H1 (cell line): ENCODE data around the gene NR4A3. TPM values are rescaled to one million over a fixed set of nuclear protein-coding genes. Genes with fewer than 3 reads are reported as not detected.

ENCODE experiments used
- CTCF ChIA-PET: fragments of 300-600 bp; sonication (Branson Sonifier 250); formaldehyde crosslinking; loops from one replicate; lab custom pipeline; 2021; ENCODE audit not compliant: partially characterized antibody; lab: Charles Lee
- POLR2A ChIA-PET: fragments of 300-600 bp; sonication (Branson Sonifier 250); formaldehyde crosslinking; loops from one replicate; lab custom pipeline; 2021; ENCODE audit warnings: inconsistent platforms; ENCODE audit not compliant: partially characterized antibody; lab: Charles Lee
- DNase-seq, 2 experiments: peaks; one replicate each; pipeline versions ENCODE4 v3.0.0 to v3.0.0-alpha.2; 2010 to 2022; ENCODE audit warnings: low spot score in 2 of 2, low read depth in 1 of 2, mixed read lengths in 1 of 2
- FAIRE-seq: peaks from 2 replicates; lab custom pipeline; 2011; peaks lifted over from hg19 to GRCh38; lab: Jason Lieb, UNC
- H2AFZ ChIP-seq: 2 replicates; pipeline ENCODE4 v1.8.1; 2012; ENCODE audit warnings: low read length, inconsistent platforms
- H2AK5ac ChIP-seq: 2 replicates; pipeline ENCODE4 v1.6.1; 2013; ENCODE audit warnings: low read depth, low read length
- H2BK120ac ChIP-seq: replicated peaks from 2 replicates; pipeline ENCODE3; 2013; ENCODE audit warnings: low read depth, low read length, inconsistent platforms
- H2BK12ac ChIP-seq: 2 replicates; pipeline ENCODE4 v1.6.1; 2013; ENCODE audit warnings: low read depth, low read length
- H2BK15ac ChIP-seq: 2 replicates; pipeline ENCODE4 v1.6.1; 2013; ENCODE audit warnings: low read length
- H2BK20ac ChIP-seq: 2 replicates; pipeline ENCODE4 v1.6.1; 2013; ENCODE audit warnings: low read length
- H2BK5ac ChIP-seq: 2 replicates; pipeline ENCODE4 v1.6.1; 2013; ENCODE audit warnings: low read depth, low read length
- H3K14ac ChIP-seq: 2 replicates; pipeline ENCODE4 v1.6.1; 2013; ENCODE audit warnings: inconsistent platforms; ENCODE audit not compliant: insufficient read length
- H3K18ac ChIP-seq: 2 replicates; pipeline ENCODE4 v1.6.1; 2013; ENCODE audit warnings: low read length; ENCODE audit errors: extremely low read depth
- H3K23ac ChIP-seq: 2 replicates; pipeline ENCODE4 v1.6.1; 2013; ENCODE audit warnings: inconsistent platforms; ENCODE audit not compliant: insufficient read length
- H3K23me2 ChIP-seq: 2 replicates; pipeline ENCODE4 v1.6.1; 2013; ENCODE audit warnings: low read depth, low read length
- H3K27ac ChIP-seq: 2 replicates; pipeline ENCODE4 v1.6.1; 2011; ENCODE audit warnings: low read depth, low read length, inconsistent platforms
- H3K27me3 ChIP-seq, 4 experiments: replicated peaks in 1 of 4; 1 replicate in 1 of 4; 2 replicates in 3 of 4; pipeline versions ENCODE4 v1.6.1 to v1.8.1; 2011 to 2013; ENCODE audit warnings: low read length in 3 of 4, mild to moderate bottlenecking in 3 of 4, inconsistent platforms in 2 of 4, mixed read lengths in 2 of 4, moderate library complexity in 1 of 4; ENCODE audit not compliant: control insufficient read depth in 3 of 4, insufficient read depth in 3 of 4; ENCODE audit errors: extremely low read depth in 1 of 4
- H3K36me3 ChIP-seq, 4 experiments: 2 replicates each; pipeline versions ENCODE4 v1.6.1 to v1.8.1; 2011 to 2013; ENCODE audit warnings: mild to moderate bottlenecking in 4 of 4, low read length in 3 of 4, moderate library complexity in 2 of 4, control low read depth in 1 of 4, inconsistent platforms in 1 of 4; ENCODE audit not compliant: insufficient read depth in 4 of 4, control insufficient read depth in 2 of 4
- H3K4ac ChIP-seq: replicated peaks from 2 replicates; pipeline ENCODE3; 2013; ENCODE audit warnings: low read length, low read depth, mixed read lengths, inconsistent platforms; ENCODE audit not compliant: insufficient read length
- H3K4me1 ChIP-seq, 4 experiments: replicated peaks in 1 of 4; 1 replicate in 1 of 4; 2 replicates in 3 of 4; pipeline versions ENCODE4 v1.6.1 to v1.8.1; 2011 to 2013; ENCODE audit warnings: low read length in 3 of 4, inconsistent platforms in 2 of 4, mixed read lengths in 1 of 4; ENCODE audit not compliant: insufficient read depth in 4 of 4, control insufficient read depth in 3 of 4
- H3K4me2 ChIP-seq, 2 experiments: 2 replicates each; pipeline versions ENCODE4 v1.6.1 to v1.8.1; 2011 to 2013; ENCODE audit warnings: low read depth in 2 of 2, low read length in 2 of 2, control low read depth in 1 of 2, inconsistent platforms in 1 of 2, mild to moderate bottlenecking in 1 of 2; ENCODE audit not compliant: insufficient read depth in 1 of 2
- H3K4me3 ChIP-seq, 4 experiments: fragments of 200-600, 300-600 bp in 1 of 4; sonication (generic), shearing (Covaris generic), sonication (Bioruptor Twin) in 1 of 4; 2 replicates each; pipeline versions ENCODE4 v1.5.1 to v1.8.1; 2011 to 2016; ENCODE audit warnings: low read length in 4 of 4, low read depth in 3 of 4, control low read depth in 2 of 4, inconsistent platforms in 2 of 4, mild to moderate bottlenecking in 2 of 4, mixed read lengths in 1 of 4, moderate library complexity in 1 of 4; ENCODE audit not compliant: insufficient read depth in 2 of 4; ENCODE audit errors: extremely low read depth in 1 of 4
- H3K56ac ChIP-seq: replicated peaks from 2 replicates; pipeline ENCODE3; 2013; ENCODE audit warnings: low read depth, mild to moderate bottlenecking, mixed read lengths, low read length, inconsistent platforms; ENCODE audit not compliant: insufficient read length
- H3K79me1 ChIP-seq: 2 replicates; pipeline ENCODE4 v1.6.1; 2013; ENCODE audit warnings: low read depth, low read length, control low read depth
- H3K79me2 ChIP-seq, 2 experiments: 2 replicates each; pipeline versions ENCODE4 v1.6.1 to v1.8.1; 2012 to 2013; ENCODE audit warnings: low read length in 2 of 2, mild to moderate bottlenecking in 2 of 2, inconsistent platforms in 1 of 2; ENCODE audit not compliant: insufficient read depth in 2 of 2, control insufficient read depth in 1 of 2
- H3K9ac ChIP-seq, 4 experiments: replicated peaks in 1 of 4; 1 replicate in 1 of 4; 2 replicates in 3 of 4; pipeline versions ENCODE4 v1.6.1 to v1.8.1; 2011 to 2013; ENCODE audit warnings: low read depth in 3 of 4, low read length in 3 of 4, control low read depth in 2 of 4, mild to moderate bottlenecking in 2 of 4, moderate library complexity in 2 of 4, inconsistent platforms in 1 of 4; ENCODE audit errors: extremely low read depth in 1 of 4
- H3K9me3 ChIP-seq, 2 experiments: 2 replicates each; pipeline versions ENCODE4 v1.6.1 to v1.8.1; 2012 to 2013; ENCODE audit warnings: mild to moderate bottlenecking in 2 of 2, moderate library complexity in 2 of 2, control low read depth in 1 of 2, inconsistent platforms in 1 of 2, low read depth in 1 of 2, low read length in 1 of 2, mixed read lengths in 1 of 2; ENCODE audit not compliant: insufficient read depth in 2 of 2
- H4K20me1 ChIP-seq, 2 experiments: replicated peaks in 1 of 2; 2 replicates each; pipeline versions ENCODE3 to v1.8.1; 2011 to 2013; ENCODE audit warnings: inconsistent platforms in 2 of 2, low read length in 2 of 2, mild to moderate bottlenecking in 1 of 2; ENCODE audit not compliant: insufficient read depth in 2 of 2, control insufficient read depth in 1 of 2
- H4K5ac ChIP-seq: 2 replicates; pipeline ENCODE4 v1.6.1; 2013; ENCODE audit warnings: low read length, low read depth, mixed read lengths, inconsistent platforms; ENCODE audit not compliant: insufficient read length
- H4K8ac ChIP-seq: 2 replicates; pipeline ENCODE4 v1.8.0; 2013; ENCODE audit warnings: mild to moderate bottlenecking, moderate library complexity, low read length, inconsistent platforms; ENCODE audit not compliant: insufficient read depth; ENCODE audit errors: extremely low read depth
- H4K91ac ChIP-seq: replicated peaks from 2 replicates; pipeline ENCODE3; 2013; ENCODE audit warnings: low read length, mixed read lengths, inconsistent platforms; ENCODE audit not compliant: insufficient read length
- EZH2 ChIP-seq: fragments of 200-600 bp; sonication (generic); IDR thresholded peaks from 2 replicates; pipeline ENCODE4 v1.7.1; 2012; ENCODE audit warnings: low read depth, mild to moderate bottlenecking, moderate library complexity, low read length, inconsistent platforms; ENCODE audit not compliant: severe bottlenecking
- POLR2A ChIP-seq, 2 experiments: IDR thresholded peaks; 1 replicate in 1 of 2; 2 replicates in 1 of 2; pipeline ENCODE4 v1.6.1; 2011; ENCODE audit warnings: low read depth in 2 of 2, low read length in 2 of 2, mild to moderate bottlenecking in 2 of 2; ENCODE audit errors: control extremely low read depth in 1 of 2
- POU5F1 ChIP-seq: IDR thresholded peaks from 2 replicates; pipeline ENCODE4 v1.6.1; 2011; ENCODE audit warnings: low read depth, mild to moderate bottlenecking, low read length, moderate library complexity
- RFX5 ChIP-seq: IDR thresholded peaks from 2 replicates; pipeline ENCODE4 v1.6.1; 2011; ENCODE audit warnings: low read depth, low read length, improper control_type of control experiment, borderline replicate concordance
- RNF2 ChIP-seq: fragments of 200-900, 300-1000 bp; sonication (generic); IDR thresholded peaks from 2 replicates; pipeline ENCODE4 v1.7.1; 2016; ENCODE audit warnings: borderline replicate concordance, low read depth, mild to moderate bottlenecking, antibody characterized with exemption, low read length; ENCODE audit not compliant: poor library complexity, severe bottlenecking; ENCODE audit errors: missing control alignments
- SUZ12 ChIP-seq: fragments of 200-600 bp; sonication (generic); IDR thresholded peaks from 2 replicates; pipeline ENCODE4 v1.6.1; 2012; ENCODE audit warnings: mild to moderate bottlenecking, inconsistent platforms, low read length, moderate library complexity, mixed read lengths
- TAF7 ChIP-seq: optimal IDR thresholded peaks from 2 replicates; pipeline ENCODE3; 2011; ENCODE audit warnings: low read depth, mild to moderate bottlenecking, inconsistent platforms, low read length, moderate library complexity, borderline replicate concordance
- USF2 ChIP-seq: IDR thresholded peaks from 2 replicates; pipeline ENCODE4 v1.6.1; 2011; ENCODE audit warnings: low read length, improper control_type of control experiment
- WGBS, 2 experiments: shearing (Covaris generic) in 1 of 2; methylation state at CpG; one replicate each; pipeline versions ENCODE4 v1.1.6 to v1.1.7; 2013 to 2015; ENCODE audit warnings: low lambda C conversion rate in 2 of 2, mixed read lengths in 2 of 2, inconsistent platforms in 1 of 2, low coverage in 1 of 2, missing lambda C conversion rate in 1 of 2; ENCODE audit not compliant: insufficient replicate concordance in 2 of 2, insufficient coverage in 1 of 2, insufficient read length in 1 of 2; ENCODE audit errors: extremely low coverage in 1 of 2, missing lambda C conversion rate in 1 of 2; 5-methylcytosine and 5-hydroxymethylcytosine counted together
- polyA plus RNA-seq, 7 experiments: library from polyadenylated mRNA; depleted of rRNA in 3 of 7; stranded (reverse) in 5 of 7; unstranded in 2 of 7; fragments of >200 nt in 5 of 7; fragments of 200-250 nt in 2 of 7; gene quantifications; 1 replicate in 5 of 7; 2 replicates in 1 of 7; 4 replicates in 1 of 7; pipeline versions ENCODE4 v1.2.1 to v1.2.3, GENCODE V29; 2011 to 2013; ENCODE audit warnings: missing spikeins in 2 of 7, mixed read lengths in 2 of 7
- total RNA-seq: library from RNA; stranded (reverse); fragmentation: NEBNext Ultra II Directional; extraction: Animal tissue kit (Norgen Biotek cat#: 25700); gene quantifications from 2 replicates; pipeline ENCODE4 v1.2.1, GENCODE V29; 2021

The NR4A3 gene
- total and polyA plus RNA-seq, 2 of the 8 experiments (the other 6 are each of a cell fraction or from before 2014, with no cell fraction given) = 0.05 to 0.30 TPM

GRCh38 chr9:99863955-99864354 lies 42.3 kb downstream of the NR4A3 start:
- H3K56ac ChIP-seq = no peak overlapping the region
- 93% methylated on average over 2 of the region's 2 CpGs; no CpG with 5 or more reads in 1 of the 2 experiments for WGBS, 2 experiments
- TF ChIP-seq EZH2 (no peak), RNF2 (no peak), USF2 (no peak), SUZ12 (no peak), POU5F1 (no peak), TAF7 (no peak), POLR2A (IDR thresholded peaks at IDR 0.05; ENCODE audit: control extremely low read depth in 1 of 2, low read depth in 2 of 2, low read length in 2 of 2) (no peak), RFX5 (no peak)

More at GRCh38 chr9:99863955-99864354, 42.3 kb downstream of the NR4A3 start:
- FAIRE-seq (no peak), DNase-seq (no peak)
- Histone ChIP-seq H3K4ac (no peak overlapping the region), H2BK120ac (no peak overlapping the region), H4K5ac (no peak overlapping the region), H4K20me1 (no peaks in the 10 kb centered on the region), H2BK12ac (no peak overlapping the region), H3K79me2 (no peaks in the 10 kb centered on the region), H4K8ac (no peak overlapping the region), H3K9me3 (no peaks in the 10 kb centered on the region), H3K36me3 (no peaks in the 10 kb centered on the region), H2AK5ac (no peak overlapping the region), H3K4me2 (no peak overlapping the region), H2BK5ac (no peak overlapping the region), H3K9ac (no peak overlapping the region), H3K23ac (no peak overlapping the region), H3K27me3 (no peaks in the 10 kb centered on the region), H2AFZ (no peak overlapping the region), H3K4me1 (peaks cover 0 to 7% (median 4%) of the 10 kb centered on the region in 4 experiments; a peak in 3 of 7 replicates), H3K18ac (no peak overlapping the region), H3K79me1 (no peaks in the 10 kb centered on the region), H4K91ac (no peak overlapping the region), H3K4me3 (no peak overlapping the region), H3K14ac (no peak overlapping the region), H2BK15ac (no peak overlapping the region), H3K27ac (no peak overlapping the region), H3K23me2 (no peaks in the 10 kb centered on the region), H2BK20ac (no peak overlapping the region)
- ChIA-PET CTCF (interaction anchor here (0.7 to 1.5 kb wide), 4 partner anchors 25 to 632 kb away, joined by 3 read pairs; no protein-coding TSS in a partner anchor), POLR2A (no interaction called here)
